Gastrocnemius medialis (tissue), 4 donors: ENCODE data around the gene GNAT3.

Source experiments
- POLR2A ChIP-seq, 2 donors: fragments of 450-650 bp; IDR thresholded peaks; one replicate each; pipeline ENCODE4 v1.6.1; 2017; ENCODE audit warnings: antibody characterized with exemption in 2 of 2, mild to moderate bottlenecking in 2 of 2, moderate library complexity in 2 of 2
- TF ChIP-seq, protein P1 (sequence below), 5 experiments: fragments of 450-650 bp in 3 of 5; fragments of 200-600 bp in 2 of 5; sonication (generic) in 2 of 5; IDR thresholded peaks in 4 of 5; conservative IDR thresholded peaks in 1 of 5; 1 replicate in 4 of 5; 2 replicates in 1 of 5; pipeline ENCODE4 v1.5.1; 2016 to 2019; ENCODE audit warnings: antibody characterized with exemption in 5 of 5, mild to moderate bottlenecking in 3 of 5, moderate library complexity in 3 of 5

DNA sequence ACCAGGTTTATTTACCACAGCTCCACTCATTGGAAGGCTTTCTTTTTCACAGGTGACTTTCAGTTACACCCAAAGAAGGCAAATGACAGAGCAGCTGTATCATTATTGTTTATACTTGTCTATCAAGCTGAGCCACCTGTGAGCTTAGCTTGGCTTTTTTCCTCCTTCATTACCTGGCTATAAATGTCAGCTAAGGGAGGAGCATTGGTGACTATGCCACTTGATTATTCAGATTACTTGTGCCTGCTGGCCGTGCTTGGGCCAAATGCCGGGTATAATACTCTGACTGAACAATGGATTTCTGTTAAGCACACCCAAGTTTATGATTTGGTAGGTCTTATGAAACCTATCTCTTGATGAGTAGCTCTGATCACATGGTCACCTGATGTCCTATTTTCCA is 9.9 kb upstream of the GNAT3 start:
- TF ChIP-seq, protein P1, sequence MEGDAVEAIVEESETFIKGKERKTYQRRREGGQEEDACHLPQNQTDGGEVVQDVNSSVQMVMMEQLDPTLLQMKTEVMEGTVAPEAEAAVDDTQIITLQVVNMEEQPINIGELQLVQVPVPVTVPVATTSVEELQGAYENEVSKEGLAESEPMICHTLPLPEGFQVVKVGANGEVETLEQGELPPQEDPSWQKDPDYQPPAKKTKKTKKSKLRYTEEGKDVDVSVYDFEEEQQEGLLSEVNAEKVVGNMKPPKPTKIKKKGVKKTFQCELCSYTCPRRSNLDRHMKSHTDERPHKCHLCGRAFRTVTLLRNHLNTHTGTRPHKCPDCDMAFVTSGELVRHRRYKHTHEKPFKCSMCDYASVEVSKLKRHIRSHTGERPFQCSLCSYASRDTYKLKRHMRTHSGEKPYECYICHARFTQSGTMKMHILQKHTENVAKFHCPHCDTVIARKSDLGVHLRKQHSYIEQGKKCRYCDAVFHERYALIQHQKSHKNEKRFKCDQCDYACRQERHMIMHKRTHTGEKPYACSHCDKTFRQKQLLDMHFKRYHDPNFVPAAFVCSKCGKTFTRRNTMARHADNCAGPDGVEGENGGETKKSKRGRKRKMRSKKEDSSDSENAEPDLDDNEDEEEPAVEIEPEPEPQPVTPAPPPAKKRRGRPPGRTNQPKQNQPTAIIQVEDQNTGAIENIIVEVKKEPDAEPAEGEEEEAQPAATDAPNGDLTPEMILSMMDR (IDR thresholded peaks at IDR 0.05 in 4 of 5, conservative IDR thresholded peaks at IDR 0.05 in 1 of 5), result no peak
- TF ChIP-seq POLR2A (IDR thresholded peaks at IDR 0.05), result no peak
